ENCODE results near the gene CLMP. TPM values are rescaled to one million over a fixed set of nuclear protein-coding genes. Genes with fewer than 3 reads are reported as not detected.
A peak's percentile ranks its signal among the peaks of the same experiment; 100 is the strongest.

Gene CLMP
- total RNA-seq, 1 donor from 2014 or later, result 6.6 TPM

DNA sequence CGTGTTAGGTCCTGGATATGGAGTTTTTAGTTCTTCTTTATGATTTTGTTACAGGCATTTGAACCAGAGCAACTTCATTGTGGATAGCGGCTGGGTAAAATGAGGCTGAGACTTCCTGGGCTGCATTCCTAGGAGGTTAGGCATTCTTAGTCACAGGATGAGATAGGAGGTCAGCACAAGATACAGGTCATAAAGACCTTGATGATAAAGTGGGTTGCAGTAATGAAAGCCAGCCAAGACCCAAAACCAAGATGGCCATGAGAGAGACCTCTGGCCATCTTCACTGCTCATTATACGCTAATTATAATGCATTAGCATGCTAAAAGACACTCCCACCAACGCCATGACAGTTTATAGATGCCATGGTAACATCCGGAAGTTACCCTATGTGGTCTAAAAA lies 23.4 kb upstream of the CLMP start:
- TF ChIP-seq, protein P1, sequence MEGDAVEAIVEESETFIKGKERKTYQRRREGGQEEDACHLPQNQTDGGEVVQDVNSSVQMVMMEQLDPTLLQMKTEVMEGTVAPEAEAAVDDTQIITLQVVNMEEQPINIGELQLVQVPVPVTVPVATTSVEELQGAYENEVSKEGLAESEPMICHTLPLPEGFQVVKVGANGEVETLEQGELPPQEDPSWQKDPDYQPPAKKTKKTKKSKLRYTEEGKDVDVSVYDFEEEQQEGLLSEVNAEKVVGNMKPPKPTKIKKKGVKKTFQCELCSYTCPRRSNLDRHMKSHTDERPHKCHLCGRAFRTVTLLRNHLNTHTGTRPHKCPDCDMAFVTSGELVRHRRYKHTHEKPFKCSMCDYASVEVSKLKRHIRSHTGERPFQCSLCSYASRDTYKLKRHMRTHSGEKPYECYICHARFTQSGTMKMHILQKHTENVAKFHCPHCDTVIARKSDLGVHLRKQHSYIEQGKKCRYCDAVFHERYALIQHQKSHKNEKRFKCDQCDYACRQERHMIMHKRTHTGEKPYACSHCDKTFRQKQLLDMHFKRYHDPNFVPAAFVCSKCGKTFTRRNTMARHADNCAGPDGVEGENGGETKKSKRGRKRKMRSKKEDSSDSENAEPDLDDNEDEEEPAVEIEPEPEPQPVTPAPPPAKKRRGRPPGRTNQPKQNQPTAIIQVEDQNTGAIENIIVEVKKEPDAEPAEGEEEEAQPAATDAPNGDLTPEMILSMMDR (IDR thresholded peaks at IDR 0.05), result no peak
- Mint-ChIP-seq H3K27ac (ENCODE audit: unreplicated experiment) (peak overlapping the region; percentile 25), H3K27me3 (ENCODE audit: low read depth) (no peaks in the 10 kb centered on the region), H3K4me3 (ENCODE audit: unreplicated experiment) (no peak overlapping the region), H3K4me1 (ENCODE audit: low read depth) (peaks cover 16% of the 10 kb centered on the region), H3K36me3 (ENCODE audit: low read depth) (no peaks in the 10 kb centered on the region), H3K9me3 (ENCODE audit: low read depth) (peaks cover 15% of the 10 kb centered on the region)
- DNase-seq (ENCODE audit: low spot score), result no peak

DNA sequence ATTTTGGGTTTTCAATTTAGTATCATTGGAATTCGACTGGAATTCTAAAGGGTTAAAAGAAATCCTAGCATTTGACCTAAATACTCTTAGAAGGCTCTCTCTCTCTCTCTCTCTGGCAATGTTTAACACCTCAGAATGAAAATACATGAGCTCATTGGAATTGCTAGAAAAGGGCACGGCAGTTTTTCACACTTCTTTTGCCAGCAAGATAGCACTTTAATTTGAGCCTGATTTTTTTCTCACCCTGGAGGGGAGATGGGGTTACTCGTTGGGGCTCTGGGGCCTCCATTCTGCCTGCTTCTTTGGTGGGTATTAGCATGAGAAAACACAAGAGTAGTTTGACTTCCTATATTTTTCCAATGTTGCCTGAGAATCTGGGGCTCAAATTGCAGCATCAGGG lies 22.8 kb upstream of the CLMP start:
- Mint-ChIP-seq H3K36me3 (ENCODE audit: low read depth) (no peaks in the 10 kb centered on the region), H3K4me1 (ENCODE audit: low read depth) (peaks cover 16% of the 10 kb centered on the region), H3K27me3 (ENCODE audit: low read depth) (no peaks in the 10 kb centered on the region), H3K27ac (ENCODE audit: unreplicated experiment) (peak overlapping the region; percentile 74), H3K9me3 (ENCODE audit: low read depth) (peaks cover 15% of the 10 kb centered on the region), H3K4me3 (ENCODE audit: unreplicated experiment) (no peak overlapping the region)
- DNase-seq (ENCODE audit: low spot score), result no peak
- TF ChIP-seq, protein P1 (IDR thresholded peaks at IDR 0.05), result no peak

DNA sequence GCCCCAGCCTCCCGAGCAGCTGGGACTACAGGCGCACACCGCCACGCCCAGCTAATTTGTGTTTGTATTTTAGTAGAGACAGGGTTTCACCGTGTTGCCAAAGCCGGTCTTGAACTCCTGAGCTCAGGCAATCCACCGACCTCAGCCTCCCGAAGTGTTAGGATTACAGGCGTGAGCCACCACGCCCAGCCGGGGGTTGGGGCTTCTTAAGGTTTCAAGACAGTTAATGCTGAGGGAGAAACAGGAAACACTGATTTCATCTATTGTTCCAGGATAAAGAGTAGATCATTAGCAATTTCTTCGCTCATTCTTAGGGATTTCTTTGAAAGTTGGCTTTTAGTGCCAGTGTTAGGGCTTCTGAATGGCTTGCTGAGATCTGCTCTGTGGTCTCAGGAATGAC lies 21.2 kb upstream of the CLMP start:
- no peak for DNase-seq (ENCODE audit: low spot score)
- H3K27me3 Mint-ChIP-seq (ENCODE audit: low read depth), result no peaks in the 10 kb centered on the region
- peaks cover 22% of the 10 kb centered on the region for H3K4me1 Mint-ChIP-seq (ENCODE audit: low read depth)
- no peak overlapping the region for H3K27ac Mint-ChIP-seq (ENCODE audit: unreplicated experiment)
- TF ChIP-seq, protein P1 (IDR thresholded peaks at IDR 0.05), result no peak
- H3K9me3 Mint-ChIP-seq (ENCODE audit: low read depth), result no peaks in the 10 kb centered on the region
- no peaks in the 10 kb centered on the region for H3K36me3 Mint-ChIP-seq (ENCODE audit: low read depth)
- H3K4me3 Mint-ChIP-seq (ENCODE audit: unreplicated experiment), result no peak overlapping the region

DNA sequence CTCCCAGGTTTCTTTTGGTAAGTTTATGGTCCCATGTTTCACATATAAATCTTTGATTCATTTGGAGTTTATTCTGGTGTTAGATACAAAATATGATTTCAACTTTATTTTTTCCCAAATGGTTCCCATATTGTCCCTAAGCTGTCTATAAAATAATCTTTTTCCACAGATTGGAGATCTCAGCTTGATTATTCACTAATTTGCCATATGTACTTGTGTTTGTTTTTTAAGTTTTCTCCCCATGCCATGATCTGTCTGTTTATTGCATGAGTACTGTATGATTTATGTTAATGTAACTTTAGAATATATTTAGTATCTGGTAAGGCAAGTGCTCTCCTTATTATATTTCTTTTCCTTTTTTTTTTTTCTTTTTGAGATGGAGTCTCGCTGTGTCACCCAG lies 19.9 kb upstream of the CLMP start:
- Mint-ChIP-seq H3K36me3 (ENCODE audit: low read depth) (no peaks in the 10 kb centered on the region), H3K4me3 (ENCODE audit: unreplicated experiment) (no peak overlapping the region), H3K4me1 (ENCODE audit: low read depth) (peaks cover 22% of the 10 kb centered on the region), H3K27ac (ENCODE audit: unreplicated experiment) (no peak overlapping the region), H3K9me3 (ENCODE audit: low read depth) (no peaks in the 10 kb centered on the region), H3K27me3 (ENCODE audit: low read depth) (no peaks in the 10 kb centered on the region)
- TF ChIP-seq, protein P1 (IDR thresholded peaks at IDR 0.05), result no peak
- no peak for DNase-seq (ENCODE audit: low spot score)

DNA sequence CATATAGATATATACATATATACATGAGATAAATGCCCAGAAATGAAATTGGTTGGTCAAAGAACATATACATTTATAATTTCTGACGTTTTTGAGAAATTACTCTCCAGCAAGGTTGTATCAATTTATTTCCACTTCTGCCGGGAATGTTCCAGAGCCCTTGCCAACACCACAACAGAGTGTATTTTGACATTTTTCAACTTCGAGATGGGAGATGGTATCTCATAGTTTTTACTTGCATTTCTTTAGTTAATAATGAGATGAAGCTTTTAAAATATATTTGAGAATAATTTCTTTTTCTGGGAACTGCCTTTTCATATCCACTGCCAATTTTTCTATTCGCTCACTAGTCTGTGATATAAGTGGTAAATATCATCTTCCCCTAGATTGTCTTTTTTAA lies 19.3 kb upstream of the CLMP start:
- H3K4me1 Mint-ChIP-seq (ENCODE audit: low read depth), result peaks cover 21% of the 10 kb centered on the region
- DNase-seq (ENCODE audit: low spot score), result no peak
- no peaks in the 10 kb centered on the region for H3K27me3 Mint-ChIP-seq (ENCODE audit: low read depth)
- TF ChIP-seq, protein P1 (IDR thresholded peaks at IDR 0.05), result no peak
- H3K36me3 Mint-ChIP-seq (ENCODE audit: low read depth), result no peaks in the 10 kb centered on the region
- no peak overlapping the region for H3K27ac Mint-ChIP-seq (ENCODE audit: unreplicated experiment)
- no peaks in the 10 kb centered on the region for H3K9me3 Mint-ChIP-seq (ENCODE audit: low read depth)
- H3K4me3 Mint-ChIP-seq (ENCODE audit: unreplicated experiment), result no peak overlapping the region

Measured in chondrocyte (in vitro differentiated cells).